Measurements from ENCODE around the gene SRRM5.

DNA sequence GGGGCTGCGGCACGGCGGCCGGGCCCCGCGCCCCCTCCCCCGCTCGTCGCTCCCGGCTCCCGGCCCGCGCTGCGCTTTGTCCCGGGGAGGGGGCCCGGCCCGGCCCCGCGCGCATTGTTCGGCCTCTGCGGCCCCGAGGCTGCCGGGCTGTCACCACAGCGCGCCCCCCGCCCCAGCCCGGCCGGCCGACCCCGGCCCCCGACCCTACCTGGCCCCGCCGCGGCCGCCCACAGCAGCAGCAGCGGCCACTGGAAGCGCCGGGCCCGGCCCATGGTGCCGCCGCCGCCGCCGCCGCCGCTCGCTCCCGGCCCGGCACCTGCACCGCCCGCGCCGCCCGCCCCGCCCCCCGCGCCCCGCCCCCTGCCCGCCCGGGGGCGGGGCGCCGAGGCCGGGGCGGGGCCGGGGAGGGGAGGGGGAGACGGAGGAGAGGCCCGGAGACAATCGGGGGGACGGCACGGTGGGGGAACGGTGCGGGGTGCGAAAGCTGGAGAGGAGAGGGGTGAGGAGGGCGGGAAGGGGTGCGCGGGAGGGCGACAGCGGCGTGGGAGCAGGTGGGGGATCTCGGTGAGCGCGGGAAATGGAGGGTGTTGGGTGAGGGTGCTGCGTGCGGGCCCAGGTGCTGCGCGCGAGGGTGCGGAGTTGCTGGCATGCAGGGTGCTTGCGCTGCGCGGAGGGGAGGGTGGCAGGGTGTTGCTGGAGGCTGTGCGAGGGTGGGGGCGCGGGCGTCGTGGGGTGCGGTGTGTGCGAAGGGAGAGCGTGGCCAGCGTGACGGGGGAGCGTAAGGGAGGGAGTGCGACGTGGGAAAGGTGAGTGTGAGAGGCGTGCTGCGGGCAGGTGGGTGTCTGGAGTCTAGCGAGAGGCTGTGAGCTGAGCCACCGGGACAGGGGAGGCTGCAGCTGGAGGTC, 27.9 kb downstream of the SRRM5 start, which contains the start of gene CADM4:
- TF ChIP-seq CTCF (IDR thresholded peaks at IDR 0.05): no peak
- no peak for TF ChIP-seq ZFX (IDR thresholded peaks at IDR 0.05; ENCODE audit: borderline replicate concordance)

Measured in 22Rv1 (cell line).